Tibial nerve (tissue), 4 donors: ENCODE data around the gene ICE2. TPM values are rescaled to one million over a fixed set of nuclear protein-coding genes. Genes with fewer than 3 reads are reported as not detected.

Source experiments
- DNase-seq, 2 donors: peaks; one replicate each; pipeline ENCODE4 v3.0.0-alpha.2; 2019; ENCODE audit warnings: low spot score in 2 of 2
- H3K27ac ChIP-seq, 4 donors: fragments of 200-600 bp; sonication (generic) in 3 of 4; one replicate each; pipeline ENCODE4 v1.5.1; 2017 to 2019; ENCODE audit warnings: mild to moderate bottlenecking in 1 of 4
- H3K27me3 ChIP-seq, 2 donors: fragments of 200-600 bp; sonication (generic) in 1 of 2; one replicate each; pipeline versions ENCODE4 v1.5.1 to v1.6.0; 2017 to 2019
- H3K36me3 ChIP-seq, 3 donors: fragments of 200-600 bp; sonication (generic); one replicate each; pipeline ENCODE4 v1.5.1; 2018 to 2019
- H3K4me1 ChIP-seq, 4 donors: fragments of 200-600 bp; sonication (generic) in 3 of 4; one replicate each; pipeline ENCODE4 v1.5.1; 2017 to 2019
- H3K4me3 ChIP-seq, 4 donors: fragments of 200-600 bp; sonication (generic) in 3 of 4; one replicate each; pipeline ENCODE4 v1.5.1; 2017 to 2019; ENCODE audit warnings: mild to moderate bottlenecking in 1 of 4, moderate library complexity in 1 of 4
- H3K9me3 ChIP-seq, 4 donors: fragments of 200-600 bp; sonication (generic) in 3 of 4; one replicate each; pipeline ENCODE4 v1.5.1; 2017 to 2019
- CTCF ChIP-seq, 5 experiments: fragments of 200-600 bp in 3 of 5; fragments of 450-650 bp in 2 of 5; sonication (generic) in 3 of 5; IDR thresholded peaks; one replicate each; pipeline ENCODE4 v1.5.1; 2016 to 2019; ENCODE audit warnings: antibody characterized with exemption in 5 of 5, mild to moderate bottlenecking in 3 of 5, moderate library complexity in 2 of 5
- EP300 ChIP-seq, 2 donors: sonication (generic); formaldehyde crosslinking; IDR thresholded peaks; one replicate each; pipeline ENCODE4 v1.6.1; 2017; ENCODE audit warnings: antibody characterized with exemption in 2 of 2, mild to moderate bottlenecking in 1 of 2
- POLR2A ChIP-seq, 2 donors: fragments of 450-650 bp; IDR thresholded peaks; one replicate each; pipeline ENCODE4 v1.6.1; 2017; ENCODE audit warnings: antibody characterized with exemption in 2 of 2, mild to moderate bottlenecking in 2 of 2, moderate library complexity in 2 of 2
- WGBS, 2 donors: methylation state at CpG; one replicate each; pipeline ENCODE4 v1.1.5; 2018; 5-methylcytosine and 5-hydroxymethylcytosine counted together
- total RNA-seq, 4 donors: library from RNA; depleted of rRNA; stranded (reverse); fragments of >200 nt; gene quantifications; one replicate each; pipeline ENCODE4 v1.1.0, GENCODE V29; 2016

ICE2 gene
- total RNA-seq, 4 donors from 2014 or later = 23.9 to 44.1 (median 26.0) TPM

GRCh38 chr15:60375306-60375705, 103.6 kb downstream of the ICE2 start:
- peaks cover 15 to 99% (median 77%) of the 10 kb centered on the region in 4 donors for H3K4me1 ChIP-seq
- peaks cover 0 to 41% (median 0%) of the 10 kb centered on the region in 3 donors for H3K36me3 ChIP-seq
- WGBS, 2 donors = 36 to 54% methylated on average over 5 of the region's 5 CpGs
- no peak for DNase-seq
- H3K9me3 ChIP-seq = no peaks in the 10 kb centered on the region
- H3K27me3 ChIP-seq = no peaks in the 10 kb centered on the region
- TF ChIP-seq EP300 (IDR thresholded peaks at IDR 0.05) = no peak
- no peak for TF ChIP-seq POLR2A (IDR thresholded peaks at IDR 0.05)
- TF ChIP-seq CTCF (IDR thresholded peaks at IDR 0.05) = no peak
- no peak overlapping the region for H3K4me3 ChIP-seq
- H3K27ac ChIP-seq = peak overlapping the region in 3 of 4 donors; percentile 61 to 91 (median 82)

GRCh38 chr15:60374628-60375081, 104.3 kb downstream of the ICE2 start:
- Histone ChIP-seq H3K4me1 (peaks cover 15 to 99% (median 79%) of the 10 kb centered on the region in 4 donors), H3K27me3 (no peaks in the 10 kb centered on the region), H3K4me3 (peak overlapping the region in 1 of 4 donors; percentile 1), H3K27ac (peak overlapping the region; percentile 24 to 91 (median 72)), H3K36me3 (peaks cover 0 to 35% (median 0%) of the 10 kb centered on the region in 3 donors), H3K9me3 (no peaks in the 10 kb centered on the region)
- WGBS, 2 donors = 32 to 34% methylated on average over 7 of the region's 7 CpGs
- TF ChIP-seq EP300 (IDR thresholded peaks at IDR 0.05) (peak in 1 of 2 donors; percentile 63), POLR2A (IDR thresholded peaks at IDR 0.05) (no peak)
- DNase-seq = peak; percentile 29 to 57

- Histone ChIP-seq H3K36me3 (peaks cover 0 to 34% (median 0%) of the 10 kb centered on the region in 3 donors), H3K27ac (peak overlapping the region; percentile 24 to 91 (median 72)), H3K27me3 (no peaks in the 10 kb centered on the region), H3K9me3 (no peaks in the 10 kb centered on the region), H3K4me1 (peaks cover 15 to 99% (median 80%) of the 10 kb centered on the region in 4 donors), H3K4me3 (no peak overlapping the region)
- 15 to 24% methylated on average over 4 of the region's 4 CpGs for WGBS, 2 donors
- no peak for TF ChIP-seq POLR2A (IDR thresholded peaks at IDR 0.05)
- TF ChIP-seq EP300 (IDR thresholded peaks at IDR 0.05) = no peak
- no peak for TF ChIP-seq CTCF (IDR thresholded peaks at IDR 0.05)
- no peak for DNase-seq
Observed at GRCh38 chr15:60374209-60374608, 104.7 kb downstream of the ICE2 start.

- Histone ChIP-seq H3K9me3 (no peaks in the 10 kb centered on the region), H3K36me3 (peaks cover 0 to 30% (median 0%) of the 10 kb centered on the region in 3 donors), H3K27me3 (no peaks in the 10 kb centered on the region), H3K4me3 (no peak overlapping the region), H3K4me1 (peaks cover 15 to 99% (median 80%) of the 10 kb centered on the region in 4 donors), H3K27ac (peak overlapping the region in 3 of 4 donors; percentile 61 to 91 (median 82))
- no peak for TF ChIP-seq CTCF (IDR thresholded peaks at IDR 0.05)
- no peak for TF ChIP-seq EP300 (IDR thresholded peaks at IDR 0.05)
- no peak for TF ChIP-seq POLR2A (IDR thresholded peaks at IDR 0.05)
- WGBS, 2 donors = 42 to 47% methylated on average over 2 of the region's 2 CpGs
- no peak for DNase-seq
Observed at GRCh38 chr15:60373745-60374144, 105.2 kb downstream of the ICE2 start.

GRCh38 chr15:60373327-60373726, 105.6 kb downstream of the ICE2 start:
- 54 to 67% methylated on average over 3 of the region's 3 CpGs for WGBS, 2 donors
- no peak for TF ChIP-seq POLR2A (IDR thresholded peaks at IDR 0.05)
- no peak for TF ChIP-seq EP300 (IDR thresholded peaks at IDR 0.05)
- TF ChIP-seq CTCF (IDR thresholded peaks at IDR 0.05) = no peak
- H3K27ac ChIP-seq = peak overlapping the region in 3 of 4 donors; percentile 61 to 91 (median 82)
- H3K27me3 ChIP-seq = no peaks in the 10 kb centered on the region
- peaks cover 0 to 26% (median 0%) of the 10 kb centered on the region in 3 donors for H3K36me3 ChIP-seq
- no peak for DNase-seq
- H3K9me3 ChIP-seq = no peaks in the 10 kb centered on the region
- H3K4me1 ChIP-seq = peaks cover 15 to 99% (median 79%) of the 10 kb centered on the region in 4 donors
- no peak overlapping the region for H3K4me3 ChIP-seq
